ENCODE data around the gene NAA35.

NAA35 gene

GRCh38 chr9:86069206-86069869 is 128.4 kb downstream of the NAA35 start:
- FAIRE-seq = no peak

Data from endometrium (tissue), 2 donors.